ENCODE measurements around the gene SKI. TPM values are rescaled to one million over a fixed set of nuclear protein-coding genes. Genes with fewer than 3 reads are reported as not detected.
"Not testable (repeated sequence)": the region's sequence is repeated elsewhere in the genome, so short reads cannot be mapped to it uniquely, and the experiment has no call there.

SKI gene
- total and polyA plus RNA-seq, 10 of the 15 experiments (the other 5 are each of a cell fraction or from before 2014, with no cell fraction given) = 0.03 to 14.9 (median 0.96) TPM

DNA sequence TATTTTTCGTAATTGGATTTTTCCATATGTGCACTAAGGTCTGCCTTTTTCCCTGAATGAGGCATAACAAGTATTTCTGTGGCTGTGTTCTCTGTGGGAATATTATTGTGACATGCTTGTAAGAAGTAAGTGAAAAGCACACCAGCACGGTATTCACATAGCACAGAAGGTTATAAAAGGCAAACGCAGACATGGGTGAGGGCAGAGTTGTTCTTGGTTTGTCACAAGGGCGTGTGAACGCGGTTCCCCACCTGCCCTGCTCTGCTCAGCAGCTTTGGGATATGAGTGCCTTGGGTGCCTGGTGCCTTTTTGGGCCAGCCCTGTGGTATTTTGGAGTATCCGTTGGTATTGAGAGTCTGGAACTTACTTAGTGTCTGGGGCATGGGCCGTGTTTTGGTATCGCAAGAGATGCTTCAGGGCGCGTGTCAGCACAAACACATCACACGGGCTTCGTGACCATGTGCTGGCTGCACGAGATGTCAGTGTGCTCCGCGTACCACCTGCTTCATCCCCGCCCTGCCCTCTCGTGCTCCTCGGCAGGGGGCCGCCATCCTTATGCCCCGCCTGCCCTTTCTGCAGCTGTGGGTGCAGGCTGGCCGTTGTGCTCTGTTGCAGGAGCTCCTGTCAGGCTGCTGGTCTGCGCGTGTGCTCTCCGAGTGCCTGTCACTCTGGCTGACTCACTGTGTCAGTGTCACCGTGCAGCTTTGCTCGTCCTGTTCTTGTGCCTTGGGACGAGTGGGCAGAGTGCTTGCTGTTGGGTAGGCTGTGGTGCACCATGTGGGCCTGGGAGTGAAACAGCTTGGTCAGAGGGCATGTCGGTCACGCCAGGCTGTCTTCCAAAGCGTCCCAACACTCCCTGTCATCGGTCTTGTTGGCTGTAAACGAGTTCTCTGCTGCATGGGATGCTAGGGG is 15.0 kb downstream of the SKI start:
- H3K27me3 ChIP-seq (replicated peaks in 1 of 2; ENCODE audit: control insufficient read depth in 2 of 2, insufficient read depth in 2 of 2, low read length in 1 of 2) = no peaks in the 10 kb centered on the region
- SMC1A ChIA-PET (ENCODE audit: uncharacterized antibody, unreplicated experiment) = no interaction called here
- H3K9me3 ChIP-seq (replicated peaks; ENCODE audit: control insufficient read depth, insufficient read depth, low read length) = no peaks in the 10 kb centered on the region
- TF ChIP-seq TCF12 (IDR thresholded peaks at IDR 0.05; ENCODE audit: low read depth, low read length) = no peak
- no peak for TF ChIP-seq POLR2AphosphoS2 (IDR thresholded peaks at IDR 0.05; ENCODE audit: low read depth, low read length)
- TF ChIP-seq YY1 (IDR thresholded peaks at IDR 0.05; ENCODE audit: low read depth, low read length) = no peak
- TF ChIP-seq ZNF622 (IDR thresholded peaks at IDR 0.05) = no peak
- no peak for TF ChIP-seq SMAD5 (IDR thresholded peaks at IDR 0.05; ENCODE audit: low read depth)
- TF ChIP-seq SUPT20H (IDR thresholded peaks at IDR 0.05; ENCODE audit: borderline replicate concordance, control insufficient read depth, low read depth, low read length) = no peak
- no peak for TF ChIP-seq RB1 (IDR thresholded peaks at IDR 0.05; ENCODE audit: borderline replicate concordance)
- no peak for TF ChIP-seq RFX5 (IDR thresholded peaks at IDR 0.05; ENCODE audit: low read depth, low read length)
- no peak for TF ChIP-seq ASH2L (IDR thresholded peaks at IDR 0.05; ENCODE audit: borderline replicate concordance, low read depth)
- TF ChIP-seq RBBP5 (conservative IDR thresholded peaks at IDR 0.05) = no peak
- TF ChIP-seq PBX3 (IDR thresholded peaks at IDR 0.05; ENCODE audit: insufficient replicate concordance, low read depth, low read length) = no peak
- TF ChIP-seq RAD21 (IDR thresholded peaks at IDR 0.05; ENCODE audit: insufficient read depth, low read depth, low read length) = no peak
- intact Hi-C loops (cut with micrococcal nuclease; ENCODE audit: unreplicated experiment) = no loop called here
- RAD21 ChIA-PET (ENCODE audit: unreplicated experiment) = no interaction called here
- FAIRE-seq (no peak), DNase-seq (ENCODE audit: low read depth, low spot score) (no peak), ATAC-seq (no peak)
- in situ Hi-C loops (cut with MboI) = no loop called here
- POLR2A ChIA-PET = no interaction called here
- H3K79me2 ChIP-seq (ENCODE audit: control insufficient read depth, insufficient read depth, low read length) = peaks cover 3% of the 10 kb centered on the region
- H4K20me1 ChIP-seq (ENCODE audit: control insufficient read depth, insufficient read depth) = no peaks in the 10 kb centered on the region
- no peak overlapping the region for H3K27ac ChIP-seq (ENCODE audit: control insufficient read depth, insufficient read depth)
- no TSS peak for BruUV-seq (replicated peaks)
- CTCF ChIA-PET = no interaction called here
- no peak overlapping the region for H3K4me3 ChIP-seq
- peaks cover 10% of the 10 kb centered on the region for H3K4me1 ChIP-seq (ENCODE audit: control insufficient read depth, insufficient read depth, low read length)
- peaks cover 0 to 3% of the 10 kb centered on the region in 2 experiments; a peak in 2 of 4 replicates for H3K36me3 ChIP-seq (ENCODE audit: control insufficient read depth in 2 of 2, insufficient read depth in 2 of 2, low read length in 1 of 2)
- no peak overlapping the region for H3K9ac ChIP-seq (ENCODE audit: control insufficient read depth, insufficient read depth, low read length)
- H2AFZ ChIP-seq (ENCODE audit: control insufficient read depth, low read depth, low read length) = no peak overlapping the region
- 94% methylated on average over 32 of the region's 33 CpGs for WGBS (ENCODE audit: insufficient coverage, insufficient replicate concordance, low lambda C conversion rate, missing lambda C conversion rate)
- no peak overlapping the region for H3K4me2 ChIP-seq (ENCODE audit: control insufficient read depth, insufficient read depth)

GRCh38 chr1:2247045-2247394 is 18.9 kb downstream of the SKI start:
- FAIRE-seq; BruUV-seq (replicated peaks); POLR2A ChIA-PET; H3K27ac ChIP-seq (ENCODE audit: control insufficient read depth, insufficient read depth); H3K36me3 ChIP-seq (ENCODE audit: control insufficient read depth in 2 of 2, insufficient read depth in 2 of 2, low read length in 1 of 2); intact Hi-C loops (cut with micrococcal nuclease; ENCODE audit: unreplicated experiment); SMC1A ChIA-PET (ENCODE audit: uncharacterized antibody, unreplicated experiment); H3K4me3 ChIP-seq; H3K4me2 ChIP-seq (ENCODE audit: control insufficient read depth, insufficient read depth); RAD21 ChIA-PET (ENCODE audit: unreplicated experiment); H3K9ac ChIP-seq (ENCODE audit: control insufficient read depth, insufficient read depth, low read length); H3K27me3 ChIP-seq (replicated peaks in 1 of 2; ENCODE audit: control insufficient read depth in 2 of 2, insufficient read depth in 2 of 2, low read length in 1 of 2); H4K20me1 ChIP-seq (ENCODE audit: control insufficient read depth, insufficient read depth); H3K79me2 ChIP-seq (ENCODE audit: control insufficient read depth, insufficient read depth, low read length); H3K9me3 ChIP-seq (replicated peaks; ENCODE audit: control insufficient read depth, insufficient read depth, low read length); in situ Hi-C loops (cut with MboI); ATAC-seq; DNase-seq (ENCODE audit: low read depth, low spot score); CTCF ChIA-PET; H2AFZ ChIP-seq (ENCODE audit: control insufficient read depth, low read depth, low read length): not testable (repeated sequence)
- peaks cover 10% of the 10 kb centered on the region for H3K4me1 ChIP-seq (ENCODE audit: control insufficient read depth, insufficient read depth, low read length)
- WGBS (ENCODE audit: insufficient coverage, insufficient replicate concordance, low lambda C conversion rate, missing lambda C conversion rate) = 73% methylated on average over 7 of the region's 7 CpGs
